ENCODE measurements around the gene LEKR1.

- TF ChIP-seq CTCF (IDR thresholded peaks at IDR 0.05; ENCODE audit: borderline replicate concordance, extremely low read depth, low read length, poor library complexity, severe bottlenecking) = no peak
- no peak for TF ChIP-seq EZH2 (IDR thresholded peaks at IDR 0.05; ENCODE audit: borderline replicate concordance, low read depth, low read length, severe bottlenecking)
Measured at GRCh38 chr3:157079676-157080369, 253.7 kb downstream of the LEKR1 start.

Data from DND-41 (cell line).